Activated B cell treated with CpG ODN at 0.5 μM for 24 hours (primary cell): Measurements from ENCODE around the gene CEMIP2. TPM values are rescaled to one million over a fixed set of nuclear protein-coding genes. Genes with fewer than 3 reads are reported as not detected.

ENCODE experiments used
- ATAC-seq: fragments of 200-7000 bp; cut with Tn5 transposase; one replicate; pipeline ENCODE4 v1.10.0; 2021; ENCODE audit warnings: low read depth, mild to moderate bottlenecking, moderate library complexity
- CTCF ChIA-PET: fragments of 350-600 bp; sonication (Branson Sonifier 250); formaldehyde crosslinking; loops from one replicate; lab custom pipeline; 2021; ENCODE audit warnings: antibody characterized with exemption; lab: Charles Lee
- POLR2A ChIA-PET: fragments of 350-600 bp; sonication (Branson Sonifier 250); formaldehyde crosslinking; loops from one replicate; lab custom pipeline; 2021; ENCODE audit warnings: antibody characterized with exemption; lab: Charles Lee
- DNase-seq: peaks from one replicate; pipeline ENCODE4 v3.0.0; 2022
- H3K27ac Mint-ChIP-seq: one replicate; pipeline ENCODE4 v1.8.0; 2020; ENCODE audit warnings: mixed read lengths
- H3K27me3 Mint-ChIP-seq: one replicate; pipeline ENCODE4 v1.8.0; 2021; ENCODE audit warnings: mixed read lengths
- H3K36me3 Mint-ChIP-seq: one replicate; pipeline ENCODE4 v1.8.0; 2021; ENCODE audit warnings: low read depth, mixed read lengths
- H3K4me1 Mint-ChIP-seq: one replicate; pipeline ENCODE4 v1.8.0; 2021; ENCODE audit warnings: mixed read lengths
- H3K4me3 Mint-ChIP-seq: one replicate; pipeline ENCODE4 v1.8.0; 2020; ENCODE audit warnings: mild to moderate bottlenecking, mixed read lengths
- H3K9me3 Mint-ChIP-seq: one replicate; pipeline ENCODE4 v1.8.0; 2020; ENCODE audit warnings: mixed read lengths
- intact Hi-C: fragments of 100-400 bp; cut with micrococcal nuclease; formaldehyde crosslinking; loops from one replicate; pipeline ENCODE4 v1.15.1; 2024
- total RNA-seq: library from RNA; stranded (reverse); gene quantifications from 2 replicates; pipeline ENCODE4 v1.2.3, GENCODE V29; 2022
- TF ChIP-seq, protein P1 (sequence below): fragments of 200-600 bp; IDR thresholded peaks from one replicate; pipeline ENCODE4 v1.8.0; 2022; ENCODE audit warnings: antibody characterized with exemption, mild to moderate bottlenecking

The CEMIP2 gene
- total RNA-seq, 1 donor from 2014 or later = 25.5 TPM

DNA sequence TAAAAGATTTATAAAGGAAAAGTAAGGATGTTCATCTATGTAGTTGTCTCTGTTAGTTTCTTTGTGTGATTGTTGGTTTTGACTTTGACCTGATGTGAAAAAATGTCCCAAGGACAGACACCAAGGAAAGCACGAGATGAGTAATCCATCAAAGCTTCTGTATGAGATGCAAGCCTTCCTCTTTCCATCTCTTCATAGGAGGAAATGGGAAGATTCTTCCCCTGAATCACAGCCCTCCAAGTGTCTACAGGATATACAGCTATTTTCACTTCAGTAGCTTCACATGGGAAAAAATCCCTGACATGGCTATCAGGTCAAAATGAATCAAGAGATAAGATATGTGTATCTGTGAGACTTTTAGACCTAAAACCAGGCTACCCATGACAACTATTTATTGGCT, 29.0 kb upstream of the CEMIP2 start:
- ChIA-PET POLR2A (interaction anchor here (0.8 to 8.1 kb wide), 5 partner anchors 10 to 568 kb away, joined by 3 to 72 read pairs (median 11); partner anchors contain the start of genes ABHD17B, C9orf85, CEMIP2 and ZFAND5), CTCF (interaction anchor here (1.0 to 4.9 kb wide), 3 partner anchors 10 to 228 kb away, joined by 4 to 27 read pairs (median 5); no protein-coding TSS in a partner anchor)
- TF ChIP-seq, protein P1, sequence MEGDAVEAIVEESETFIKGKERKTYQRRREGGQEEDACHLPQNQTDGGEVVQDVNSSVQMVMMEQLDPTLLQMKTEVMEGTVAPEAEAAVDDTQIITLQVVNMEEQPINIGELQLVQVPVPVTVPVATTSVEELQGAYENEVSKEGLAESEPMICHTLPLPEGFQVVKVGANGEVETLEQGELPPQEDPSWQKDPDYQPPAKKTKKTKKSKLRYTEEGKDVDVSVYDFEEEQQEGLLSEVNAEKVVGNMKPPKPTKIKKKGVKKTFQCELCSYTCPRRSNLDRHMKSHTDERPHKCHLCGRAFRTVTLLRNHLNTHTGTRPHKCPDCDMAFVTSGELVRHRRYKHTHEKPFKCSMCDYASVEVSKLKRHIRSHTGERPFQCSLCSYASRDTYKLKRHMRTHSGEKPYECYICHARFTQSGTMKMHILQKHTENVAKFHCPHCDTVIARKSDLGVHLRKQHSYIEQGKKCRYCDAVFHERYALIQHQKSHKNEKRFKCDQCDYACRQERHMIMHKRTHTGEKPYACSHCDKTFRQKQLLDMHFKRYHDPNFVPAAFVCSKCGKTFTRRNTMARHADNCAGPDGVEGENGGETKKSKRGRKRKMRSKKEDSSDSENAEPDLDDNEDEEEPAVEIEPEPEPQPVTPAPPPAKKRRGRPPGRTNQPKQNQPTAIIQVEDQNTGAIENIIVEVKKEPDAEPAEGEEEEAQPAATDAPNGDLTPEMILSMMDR = no peak
- DNase-seq (no peak), ATAC-seq (no peak)
- Mint-ChIP-seq H3K4me1 (peaks cover 74% of the 10 kb centered on the region), H3K36me3 (peaks cover under 1% of the 10 kb centered on the region), H3K27ac (peak overlapping the region; percentile 87), H3K27me3 (no peaks in the 10 kb centered on the region), H3K4me3 (no peak overlapping the region), H3K9me3 (no peaks in the 10 kb centered on the region)
- intact Hi-C loops = loop anchor here (2.0 to 10.0 kb wide), 3 partner anchors 568 to 1382 kb away; partner anchors contain the start of genes KLF9 and ZFAND5

GRCh38 chr9:71796100-71796767, 27.9 kb upstream of the CEMIP2 start:
- DNase-seq = no peak
- H3K27ac Mint-ChIP-seq = peak overlapping the region; percentile 87

DNA sequence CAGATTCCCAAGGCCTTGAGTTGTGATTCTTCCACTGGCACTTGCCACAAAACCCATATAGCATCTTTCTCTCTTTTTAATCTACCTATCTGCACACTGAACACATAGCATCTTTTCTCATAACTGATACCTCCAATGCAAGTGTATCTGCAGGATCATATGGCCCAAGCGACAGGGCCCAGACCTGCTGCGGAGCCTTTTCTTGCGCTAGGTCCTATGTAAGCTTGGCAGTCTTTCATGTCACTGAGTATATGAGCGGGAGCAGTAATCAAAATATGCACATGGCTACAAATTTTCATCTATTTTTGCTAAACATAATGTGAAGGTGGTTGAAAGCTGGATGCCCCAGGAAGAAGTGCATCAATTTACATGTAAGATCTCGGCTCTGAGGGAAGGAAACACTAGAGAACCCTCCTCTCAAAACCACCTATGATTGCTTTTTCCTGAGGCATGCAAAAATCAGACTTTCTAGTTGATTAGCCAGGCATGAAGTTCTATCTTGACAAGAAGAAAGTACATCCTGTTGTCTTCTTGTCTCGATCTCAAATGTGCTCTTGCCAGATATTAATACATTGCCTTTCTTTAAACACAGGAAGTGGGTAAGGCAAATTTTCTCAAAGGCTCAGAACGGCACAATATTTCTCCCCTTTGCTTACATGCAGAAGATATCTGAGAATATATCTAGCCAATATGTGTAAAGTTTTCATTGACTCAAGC, 26.9 kb upstream of the CEMIP2 start:
- TF ChIP-seq, protein P1 = no peak
- CTCF ChIA-PET = interaction anchor here (3.8 to 4.9 kb wide), 2 partner anchors 12 to 23 kb away, joined by 19 to 27 read pairs; no protein-coding TSS in a partner anchor
- Mint-ChIP-seq H3K4me3 (peak overlapping the region; percentile 67), H3K27ac (peak overlapping the region; percentile 87), H3K27me3 (no peaks in the 10 kb centered on the region), H3K4me1 (peaks cover 79% of the 10 kb centered on the region), H3K9me3 (no peaks in the 10 kb centered on the region), H3K36me3 (no peaks in the 10 kb centered on the region)
- ATAC-seq (peak; percentile 84), DNase-seq (no peak)
- POLR2A ChIA-PET = interaction anchor here (0.9 to 8.1 kb wide), 7 partner anchors 11 to 1383 kb away, joined by 3 to 72 read pairs (median 5); partner anchors contain the start of genes ABHD17B, C9orf85, CEMIP2 and KLF9
- intact Hi-C loops = loop anchor here (1.0 to 10.0 kb wide), 7 partner anchors 11 to 1380 kb away; partner anchors contain the start of genes ABHD17B, C9orf85 and KLF9

More at GRCh38 chr9:71796100-71796767, 27.9 kb upstream of the CEMIP2 start:
- POLR2A ChIA-PET = interaction anchor here (0.6 to 8.1 kb wide), 5 partner anchors 11 to 569 kb away, joined by 3 to 72 read pairs (median 11); partner anchors contain the start of genes ABHD17B, C9orf85, CEMIP2 and ZFAND5
- peaks cover 76% of the 10 kb centered on the region for H3K4me1 Mint-ChIP-seq
- peak overlapping the region; percentile 42 for H3K4me3 Mint-ChIP-seq
- TF ChIP-seq, protein P1 = no peak
- CTCF ChIA-PET = interaction anchor here (3.8 to 4.9 kb wide), 2 partner anchors 11 to 22 kb away, joined by 19 to 27 read pairs; no protein-coding TSS in a partner anchor
- intact Hi-C loops = loop anchor here (2.0 to 10.0 kb wide), 3 partner anchors 569 to 1381 kb away; partner anchors contain the start of genes KLF9 and ZFAND5
- H3K36me3 Mint-ChIP-seq = no peaks in the 10 kb centered on the region
- no peaks in the 10 kb centered on the region for H3K27me3 Mint-ChIP-seq
- peak; percentile 18 for ATAC-seq
- H3K9me3 Mint-ChIP-seq = no peaks in the 10 kb centered on the region

DNA sequence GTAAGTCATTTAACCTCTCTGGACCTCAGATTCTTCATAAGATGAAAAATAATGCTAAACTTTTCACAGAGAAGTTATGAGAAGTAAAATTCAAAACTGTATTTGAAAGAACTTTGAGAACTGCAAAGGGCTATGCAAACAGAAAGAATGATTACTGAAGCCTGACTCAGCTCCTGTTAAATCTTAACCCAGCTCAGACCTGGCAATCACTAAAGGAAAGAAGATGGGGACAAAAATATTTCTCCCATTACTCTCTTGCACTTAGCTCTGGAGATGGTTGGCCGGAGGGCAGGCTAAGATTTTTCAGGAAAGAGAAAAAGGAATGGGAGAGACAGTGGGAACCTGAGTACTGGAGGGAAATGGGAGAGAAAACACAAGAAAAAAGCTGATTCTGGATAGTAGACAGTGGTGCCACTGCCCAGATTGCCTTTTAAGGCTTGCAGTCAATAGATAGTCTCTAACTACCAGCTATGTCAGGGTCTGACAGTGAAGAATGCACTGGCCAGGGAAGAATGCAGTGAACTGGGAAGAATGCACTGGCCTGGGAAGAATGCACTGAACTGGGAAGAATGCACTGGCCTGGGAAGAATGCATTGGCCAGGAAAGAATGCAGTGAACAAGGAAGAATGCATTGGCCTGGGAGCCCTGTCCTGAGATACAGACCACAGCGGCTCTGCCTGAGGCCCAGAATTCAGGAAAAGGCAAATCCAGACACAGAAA, 25.2 kb upstream of the CEMIP2 start:
- ATAC-seq = no peak
- Mint-ChIP-seq H3K27me3 (no peaks in the 10 kb centered on the region), H3K9me3 (no peaks in the 10 kb centered on the region), H3K27ac (peak overlapping the region; percentile 87), H3K4me1 (peaks cover 80% of the 10 kb centered on the region), H3K4me3 (peak overlapping the region; percentile 35), H3K36me3 (no peaks in the 10 kb centered on the region)
- DNase-seq = no peak
- TF ChIP-seq, protein P1 = no peak
- POLR2A ChIA-PET = interaction anchor here (0.5 to 8.1 kb wide), 6 partner anchors 10 to 1381 kb away, joined by 3 to 72 read pairs (median 5); partner anchors contain the start of genes ABHD17B, C9orf85 and CEMIP2
- CTCF ChIA-PET = interaction anchor here (0.7 to 4.9 kb wide), 5 partner anchors 10 to 111 kb away, joined by 3 to 27 read pairs (median 11); no protein-coding TSS in a partner anchor
- intact Hi-C loops = loop anchor here (10.0 kb wide), 2 partner anchors 651 to 1379 kb away; partner anchors contain the start of gene KLF9
